Measurements from ENCODE around the gene PHLPP2.
A peak's percentile ranks its signal among the peaks of the same experiment; 100 is the strongest.

The PHLPP2 gene

GRCh38 chr16:71666264-71666663 lies 58.2 kb downstream of the PHLPP2 start:
- DNase-seq, result no peak
- Histone ChIP-seq H3K4me3 (ENCODE audit: low read depth, low read length) (no peak overlapping the region), H3K27ac (no peak overlapping the region), H3K27me3 (ENCODE audit: insufficient read depth, low read depth, severe bottlenecking) (no peaks in the 10 kb centered on the region), H3K9me3 (ENCODE audit: severe bottlenecking) (no peaks in the 10 kb centered on the region), H3K36me3 (peaks cover 61% of the 10 kb centered on the region)
- TF ChIP-seq CTCF (IDR thresholded peaks at IDR 0.05; ENCODE audit: low read depth, low read length), result no peak

- H3K36me3 ChIP-seq, result peaks cover 55% of the 10 kb centered on the region
- H3K9me3 ChIP-seq (ENCODE audit: severe bottlenecking), result no peaks in the 10 kb centered on the region
- no peak overlapping the region for H3K27ac ChIP-seq
- H3K27me3 ChIP-seq (ENCODE audit: insufficient read depth, low read depth, severe bottlenecking), result no peaks in the 10 kb centered on the region
- H3K4me3 ChIP-seq (ENCODE audit: low read depth, low read length), result no peak overlapping the region
- DNase-seq, result no peak
- no peak for TF ChIP-seq CTCF (IDR thresholded peaks at IDR 0.05; ENCODE audit: low read depth, low read length)
These were observed 65.0 kb downstream of the PHLPP2 start for GRCh38 chr16:71659471-71659870.

- no peak overlapping the region for H3K4me3 ChIP-seq (ENCODE audit: low read depth, low read length)
- H3K27me3 ChIP-seq (ENCODE audit: insufficient read depth, low read depth, severe bottlenecking), result no peaks in the 10 kb centered on the region
- no peak for DNase-seq
- no peak overlapping the region for H3K27ac ChIP-seq
- peaks cover 58% of the 10 kb centered on the region for H3K36me3 ChIP-seq
- no peaks in the 10 kb centered on the region for H3K9me3 ChIP-seq (ENCODE audit: severe bottlenecking)
- no peak for TF ChIP-seq CTCF (IDR thresholded peaks at IDR 0.05; ENCODE audit: low read depth, low read length)
These were observed 65.7 kb downstream of the PHLPP2 start for GRCh38 chr16:71658771-71659170.

- H3K36me3 ChIP-seq, result peaks cover 41% of the 10 kb centered on the region
These were observed 74.8 kb downstream of the PHLPP2 start for GRCh38 chr16:71649704-71650103.

GRCh38 chr16:71648921-71649320 lies 75.6 kb downstream of the PHLPP2 start:
- Histone ChIP-seq H3K27ac (no peak overlapping the region), H3K4me3 (ENCODE audit: low read depth, low read length) (no peak overlapping the region), H3K36me3 (peaks cover 35% of the 10 kb centered on the region), H3K27me3 (ENCODE audit: insufficient read depth, low read depth, severe bottlenecking) (no peaks in the 10 kb centered on the region), H3K9me3 (ENCODE audit: severe bottlenecking) (no peaks in the 10 kb centered on the region)
- TF ChIP-seq CTCF (IDR thresholded peaks at IDR 0.05; ENCODE audit: low read depth, low read length), result peak; percentile 72
- DNase-seq, result no peak

More at GRCh38 chr16:71649704-71650103, 74.8 kb downstream of the PHLPP2 start:
- no peak for DNase-seq
- no peak for TF ChIP-seq CTCF (IDR thresholded peaks at IDR 0.05; ENCODE audit: low read depth, low read length)
- Histone ChIP-seq H3K27me3 (ENCODE audit: insufficient read depth, low read depth, severe bottlenecking) (no peaks in the 10 kb centered on the region), H3K27ac (no peak overlapping the region), H3K9me3 (ENCODE audit: severe bottlenecking) (no peaks in the 10 kb centered on the region), H3K4me3 (ENCODE audit: low read depth, low read length) (no peak overlapping the region)

- no peak for DNase-seq
- Histone ChIP-seq H3K9me3 (ENCODE audit: severe bottlenecking) (no peaks in the 10 kb centered on the region), H3K27ac (no peak overlapping the region), H3K27me3 (ENCODE audit: insufficient read depth, low read depth, severe bottlenecking) (no peaks in the 10 kb centered on the region), H3K4me3 (ENCODE audit: low read depth, low read length) (no peak overlapping the region), H3K36me3 (peaks cover 29% of the 10 kb centered on the region)
- no peak for TF ChIP-seq CTCF (IDR thresholded peaks at IDR 0.05; ENCODE audit: low read depth, low read length)
These were observed 76.3 kb downstream of the PHLPP2 start for GRCh38 chr16:71648162-71648561.

Measured in WERI-Rb-1 (cell line).